Karpas-422 (cell line): ENCODE data around the gene ADAMTSL2. TPM values are rescaled to one million over a fixed set of nuclear protein-coding genes. Genes with fewer than 3 reads are reported as not detected.

Source experiments
- DNase-seq: peaks from one replicate; pipeline ENCODE4 v3.0.0-alpha.2; 2015
- H2AFZ ChIP-seq: fragments of 200-600 bp; sonication (generic); 2 replicates; pipeline ENCODE4 v1.6.1; 2014; ENCODE audit warnings: antibody characterized with exemption, low read length, mixed read lengths
- H3K27ac ChIP-seq: fragments of 200-600 bp; sonication (generic); 2 replicates; pipeline ENCODE4 v1.5.1; 2014; ENCODE audit warnings: mild to moderate bottlenecking, low read length, moderate library complexity
- H3K27me3 ChIP-seq: fragments of 200-600 bp; sonication (generic); 2 replicates; pipeline ENCODE4 v1.6.1; 2014; ENCODE audit warnings: low read length, mixed read lengths
- H3K36me3 ChIP-seq: fragments of 200-600 bp; sonication (generic); 2 replicates; pipeline ENCODE4 v1.6.1; 2014; ENCODE audit warnings: low read length, mixed read lengths; ENCODE audit not compliant: insufficient read depth
- H3K4me1 ChIP-seq: fragments of 200-600 bp; sonication (generic); 2 replicates; pipeline ENCODE4 v1.6.1; 2014; ENCODE audit warnings: mild to moderate bottlenecking, low read length, mixed read lengths
- H3K4me2 ChIP-seq: fragments of 200-600 bp; sonication (generic); 2 replicates; pipeline ENCODE4 v1.6.1; 2014; ENCODE audit warnings: low read length, low read depth, mild to moderate bottlenecking; ENCODE audit not compliant: poor library complexity, severe bottlenecking
- H3K4me3 ChIP-seq: fragments of 200-600 bp; sonication (generic); 2 replicates; pipeline ENCODE4 v1.5.1; 2014; ENCODE audit warnings: mild to moderate bottlenecking, antibody characterized with exemption, low read length, mixed read lengths
- H3K79me2 ChIP-seq: fragments of 200-600 bp; sonication (generic); 2 replicates; pipeline ENCODE4 v1.6.1; 2014; ENCODE audit warnings: mild to moderate bottlenecking, low read length, mixed read lengths
- H3K9ac ChIP-seq: fragments of 200-600 bp; sonication (generic); 2 replicates; pipeline ENCODE4 v1.6.0; 2014; ENCODE audit warnings: low read length
- H3K9me2 ChIP-seq: fragments of 200-600 bp; sonication (generic), shearing (Covaris generic); replicated peaks from 2 replicates; pipeline ENCODE4 v1.6.0; 2014; ENCODE audit warnings: mild to moderate bottlenecking, low read length, moderate library complexity; ENCODE audit not compliant: insufficient read depth
- H3K9me3 ChIP-seq: fragments of 300-700, 200-600 bp; sonication (generic); 2 replicates; pipeline ENCODE4 v1.6.1; 2014; ENCODE audit warnings: low read length, mixed read lengths
- H4K20me1 ChIP-seq: fragments of 200-600 bp; sonication (generic); 2 replicates; pipeline ENCODE4 v1.6.1; 2014; ENCODE audit warnings: mild to moderate bottlenecking, antibody characterized with exemption, low read length, low read depth; ENCODE audit not compliant: insufficient read depth
- total RNA-seq: library from RNA; depleted of rRNA; stranded (reverse); fragments of >200 nt; shearing (Covaris generic); gene quantifications from 2 replicates; pipeline ENCODE4 v1.2.3, GENCODE V29; 2014; ENCODE audit warnings: low replicate concordance

ADAMTSL2 gene
- total RNA-seq, 1 experiment from 2014 or later: not detected

DNA sequence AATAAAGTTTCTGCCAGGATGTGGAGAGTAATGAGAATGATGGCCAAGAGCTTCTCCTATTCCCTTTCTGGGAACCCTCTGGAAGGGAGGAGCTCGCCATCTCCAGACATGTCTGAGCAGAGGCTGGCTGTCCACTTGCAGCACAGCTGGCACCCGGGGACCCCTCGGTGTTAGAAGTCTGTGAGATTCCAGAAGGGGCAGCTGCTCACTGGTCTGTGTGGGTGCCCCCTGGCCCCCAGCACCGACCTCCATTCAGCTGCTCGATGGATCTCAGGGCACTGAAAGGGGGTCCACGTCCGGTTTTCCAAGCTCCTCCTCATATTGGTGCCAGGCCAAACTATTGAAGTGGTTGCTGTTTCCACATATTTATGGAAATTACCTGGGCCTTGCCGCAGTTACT is 78.3 kb downstream of the ADAMTSL2 start:
- Histone ChIP-seq H3K27ac (no peak overlapping the region), H2AFZ (no peak overlapping the region), H3K9me3 (no peaks in the 10 kb centered on the region), H3K9me2 (no peaks in the 10 kb centered on the region), H3K4me2 (no peak overlapping the region), H3K79me2 (no peaks in the 10 kb centered on the region), H3K36me3 (no peaks in the 10 kb centered on the region), H4K20me1 (no peaks in the 10 kb centered on the region), H3K9ac (no peak overlapping the region), H3K4me3 (no peak overlapping the region), H3K4me1 (no peaks in the 10 kb centered on the region), H3K27me3 (no peaks in the 10 kb centered on the region)
- no peak for DNase-seq

DNA sequence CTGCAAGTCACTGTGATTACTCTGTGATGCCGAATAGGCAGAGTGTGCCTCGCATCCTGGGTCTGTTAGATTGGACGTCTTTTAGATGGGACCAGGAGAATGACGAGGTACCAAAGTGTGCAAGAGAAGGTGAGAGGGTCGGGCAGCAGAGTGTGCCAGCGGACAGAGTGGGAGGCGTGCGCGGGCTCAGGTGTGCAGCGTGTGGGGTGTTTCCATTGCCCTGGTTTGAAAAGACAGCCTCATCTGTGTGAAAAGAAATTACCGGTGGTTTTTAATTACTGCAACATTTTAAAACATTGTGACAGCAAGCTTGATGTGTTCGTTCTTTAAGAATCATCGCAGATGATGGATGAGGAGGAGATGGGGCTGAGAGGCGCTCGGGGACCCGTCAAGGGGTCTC is 78.9 kb downstream of the ADAMTSL2 start:
- no peak for DNase-seq
- Histone ChIP-seq H3K27ac (no peak overlapping the region), H3K79me2 (no peaks in the 10 kb centered on the region), H3K4me2 (no peak overlapping the region), H3K9me3 (no peaks in the 10 kb centered on the region), H3K9me2 (no peaks in the 10 kb centered on the region), H3K4me3 (no peak overlapping the region), H3K36me3 (no peaks in the 10 kb centered on the region), H3K27me3 (no peaks in the 10 kb centered on the region), H3K9ac (no peak overlapping the region), H2AFZ (no peak overlapping the region), H3K4me1 (no peaks in the 10 kb centered on the region), H4K20me1 (no peaks in the 10 kb centered on the region)

DNA sequence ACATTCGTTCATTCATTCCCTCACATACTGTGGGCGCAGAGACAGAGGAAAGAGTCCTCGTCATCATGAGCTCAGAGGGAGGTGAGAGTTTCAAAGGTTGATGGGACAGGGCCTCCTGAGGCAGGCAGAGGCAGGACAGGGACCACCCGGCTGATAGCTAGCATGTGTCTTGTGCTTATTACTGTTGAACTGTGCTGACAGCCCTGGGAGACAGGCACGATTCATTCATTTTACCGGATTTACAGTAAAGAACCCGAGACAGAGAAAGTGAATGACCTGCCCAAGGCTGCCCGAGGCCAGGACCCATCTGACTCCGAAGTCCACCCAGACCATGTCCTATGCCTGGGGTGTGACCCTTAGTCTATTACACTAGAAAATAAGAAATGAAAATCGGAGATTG is 79.6 kb downstream of the ADAMTSL2 start:
- H3K27ac ChIP-seq: no peak overlapping the region
- H3K79me2 ChIP-seq: no peaks in the 10 kb centered on the region
- no peaks in the 10 kb centered on the region for H3K27me3 ChIP-seq
- H3K36me3 ChIP-seq: no peaks in the 10 kb centered on the region
- H3K4me3 ChIP-seq: no peak overlapping the region
- H3K9me3 ChIP-seq: no peaks in the 10 kb centered on the region
- H3K4me1 ChIP-seq: no peaks in the 10 kb centered on the region
- no peak overlapping the region for H3K4me2 ChIP-seq
- H3K9me2 ChIP-seq: no peaks in the 10 kb centered on the region
- no peak for DNase-seq
- H4K20me1 ChIP-seq: no peaks in the 10 kb centered on the region
- no peak overlapping the region for H2AFZ ChIP-seq
- no peak overlapping the region for H3K9ac ChIP-seq

DNA sequence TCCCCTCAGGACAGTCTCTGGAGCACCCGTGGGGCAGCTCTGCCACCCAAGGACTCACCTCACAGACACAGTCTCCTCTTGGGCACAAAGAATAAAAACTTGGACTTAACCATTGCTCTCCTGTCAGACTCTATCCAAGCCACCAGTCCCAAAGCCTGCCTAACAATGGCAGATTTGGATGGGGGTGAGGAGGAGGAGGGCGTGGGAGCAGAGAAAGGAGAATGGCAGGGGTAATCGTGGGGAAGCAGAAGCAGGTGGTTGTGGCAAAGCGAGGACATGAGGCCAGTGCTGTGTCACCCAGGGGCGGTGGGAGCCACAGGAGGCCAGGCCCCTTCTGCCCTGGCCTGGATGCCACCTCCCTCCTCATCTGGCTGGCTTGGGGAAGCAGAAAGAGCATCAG is 80.2 kb downstream of the ADAMTSL2 start:
- Histone ChIP-seq H3K27me3 (no peaks in the 10 kb centered on the region), H2AFZ (no peak overlapping the region), H3K4me1 (0 out of 2 replicates have a peak, but pooled peaks cover under 1% of the 10 kb centered on the region), H3K79me2 (no peaks in the 10 kb centered on the region), H4K20me1 (no peaks in the 10 kb centered on the region), H3K27ac (no peak overlapping the region), H3K4me3 (no peak overlapping the region), H3K4me2 (no peak overlapping the region), H3K9ac (no peak overlapping the region), H3K9me3 (no peaks in the 10 kb centered on the region), H3K36me3 (no peaks in the 10 kb centered on the region), H3K9me2 (no peaks in the 10 kb centered on the region)
- DNase-seq: no peak

DNA sequence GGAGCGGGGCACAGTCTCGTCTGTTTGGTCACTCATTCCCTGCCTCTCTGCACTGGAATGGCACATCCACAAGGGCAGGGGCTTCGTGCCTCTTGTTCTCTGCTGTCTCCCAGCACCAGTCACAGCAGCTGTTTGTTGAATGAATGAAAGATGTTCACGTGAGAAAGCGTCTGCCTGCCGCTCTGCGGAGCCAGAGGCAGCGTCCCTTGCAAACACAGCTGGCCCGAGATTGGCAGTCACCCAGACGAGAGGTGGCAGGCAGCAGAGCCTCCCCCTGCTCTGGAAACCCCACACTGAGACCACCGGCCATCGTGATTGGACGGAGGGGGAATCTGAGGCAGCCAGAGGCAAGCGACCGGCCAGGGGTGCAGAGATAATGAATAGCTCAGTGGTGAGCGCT is 80.7 kb downstream of the ADAMTSL2 start:
- DNase-seq: no peak
- H3K79me2 ChIP-seq: no peaks in the 10 kb centered on the region

DNA sequence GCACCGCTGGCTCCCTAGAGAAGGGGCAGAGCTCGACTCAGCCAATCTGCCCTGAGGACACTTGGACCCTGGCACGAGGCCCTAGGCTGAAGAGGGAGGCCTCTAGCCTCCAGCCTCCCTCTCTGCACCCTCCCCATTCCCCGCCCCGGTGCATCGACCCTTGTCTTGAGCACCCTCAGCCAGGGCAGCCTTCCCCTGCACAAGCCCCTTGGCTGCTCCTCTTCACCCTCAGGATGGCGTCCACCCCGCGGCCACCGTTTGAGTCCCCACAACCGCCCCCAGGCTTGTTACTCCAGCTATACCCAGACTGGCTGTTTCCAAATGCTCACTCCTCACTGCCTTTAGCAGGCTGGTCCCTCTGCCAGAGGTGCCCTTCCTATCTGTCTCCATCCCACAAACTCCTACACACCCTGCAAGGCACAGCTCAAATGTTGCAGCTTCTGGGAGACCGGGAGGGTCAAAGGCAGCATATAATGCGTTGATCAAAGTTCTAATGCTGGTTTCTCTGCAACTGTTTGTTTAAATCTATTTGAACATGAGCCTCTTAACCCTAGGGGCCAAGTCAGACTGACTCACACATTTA is 81.2 kb downstream of the ADAMTSL2 start:
- no peaks in the 10 kb centered on the region for H3K79me2 ChIP-seq
- no peaks in the 10 kb centered on the region for H3K27me3 ChIP-seq
- 0 out of 2 replicates have a peak, but pooled peaks cover 4% of the 10 kb centered on the region for H3K4me1 ChIP-seq
- no peak overlapping the region for H3K27ac ChIP-seq
- H4K20me1 ChIP-seq: no peaks in the 10 kb centered on the region
- no peak for DNase-seq
- no peaks in the 10 kb centered on the region for H3K36me3 ChIP-seq
- no peak overlapping the region for H3K4me3 ChIP-seq
- no peaks in the 10 kb centered on the region for H3K9me3 ChIP-seq
- no peaks in the 10 kb centered on the region for H3K9me2 ChIP-seq
- H3K9ac ChIP-seq: no peak overlapping the region
- H2AFZ ChIP-seq: no peak overlapping the region
- H3K4me2 ChIP-seq: no peak overlapping the region

More for the DNA sequence above, 80.7 kb downstream of the ADAMTSL2 start:
- H3K4me2 ChIP-seq: no peak overlapping the region
- no peaks in the 10 kb centered on the region for H3K9me3 ChIP-seq
- no peaks in the 10 kb centered on the region for H4K20me1 ChIP-seq
- no peaks in the 10 kb centered on the region for H3K9me2 ChIP-seq
- H3K4me3 ChIP-seq: no peak overlapping the region
- H3K9ac ChIP-seq: no peak overlapping the region
- no peak overlapping the region for H3K27ac ChIP-seq
- 0 out of 2 replicates have a peak, but pooled peaks cover 4% of the 10 kb centered on the region for H3K4me1 ChIP-seq
- H3K27me3 ChIP-seq: no peaks in the 10 kb centered on the region
- H3K36me3 ChIP-seq: no peaks in the 10 kb centered on the region
- H2AFZ ChIP-seq: no peak overlapping the region

DNA sequence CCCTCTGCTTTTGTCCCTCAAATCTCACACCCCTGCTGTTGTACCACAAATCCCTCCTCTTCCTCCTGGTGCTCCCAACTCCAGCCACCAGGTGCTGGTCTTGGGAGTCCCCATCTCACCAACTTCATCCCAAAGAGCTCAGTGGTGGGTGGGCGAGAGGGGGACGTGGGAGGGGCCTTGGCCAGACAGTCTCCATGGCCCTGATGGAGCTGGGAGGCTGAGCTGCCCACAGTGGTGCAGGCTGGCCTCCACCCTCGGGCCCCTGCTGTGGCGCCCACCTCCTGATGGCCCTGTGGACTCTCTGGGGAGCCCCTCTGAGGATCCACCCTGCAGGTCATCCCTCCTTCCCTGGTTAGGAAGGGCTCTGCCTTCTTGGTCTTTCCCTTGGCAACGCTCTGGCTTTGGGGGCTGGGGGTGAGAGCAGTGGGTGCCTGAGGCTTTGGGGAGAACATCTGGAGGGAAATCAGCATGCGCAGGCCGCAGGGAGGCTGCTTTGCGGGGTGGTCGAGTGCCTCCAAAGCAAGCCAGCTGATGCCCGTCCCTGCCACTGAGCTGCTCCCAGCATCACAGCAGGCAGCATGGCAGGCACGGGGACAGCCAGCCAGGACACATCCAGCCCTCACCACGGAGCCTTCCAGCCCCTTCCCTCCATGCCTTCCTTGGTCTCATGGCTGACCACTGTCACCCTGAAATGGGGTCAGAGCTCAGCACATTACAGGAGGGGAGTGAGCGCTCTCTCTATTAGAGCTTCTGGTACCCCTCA is 82.3 kb downstream of the ADAMTSL2 start:
- Histone ChIP-seq H3K36me3 (no peaks in the 10 kb centered on the region), H3K4me1 (0 out of 2 replicates have a peak, but pooled peaks cover 4% of the 10 kb centered on the region), H3K4me2 (no peak overlapping the region), H3K9ac (no peak overlapping the region), H3K4me3 (no peak overlapping the region), H3K9me3 (no peaks in the 10 kb centered on the region), H4K20me1 (no peaks in the 10 kb centered on the region), H3K27me3 (no peaks in the 10 kb centered on the region), H2AFZ (no peak overlapping the region), H3K9me2 (no peaks in the 10 kb centered on the region), H3K27ac (no peak overlapping the region), H3K79me2 (no peaks in the 10 kb centered on the region)
- no peak for DNase-seq

DNA sequence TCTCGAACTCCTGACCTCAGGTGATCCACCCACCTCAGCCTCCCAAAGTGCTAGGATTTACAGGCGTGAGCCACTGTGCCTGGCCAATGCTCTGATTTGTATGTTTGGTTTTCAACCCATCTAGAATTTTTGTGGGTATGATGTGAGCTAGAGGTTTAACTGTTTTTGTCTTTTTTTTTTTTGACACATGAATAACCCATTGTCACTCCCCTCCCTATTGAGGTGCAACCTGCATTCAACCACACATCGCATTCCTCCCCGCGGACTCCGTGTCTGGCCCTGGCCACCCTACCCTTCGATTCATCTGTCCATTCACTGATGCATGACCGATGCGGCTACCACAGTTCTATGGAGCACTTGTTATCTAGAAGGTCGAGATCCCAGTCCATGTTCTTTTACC is 84.2 kb downstream of the ADAMTSL2 start:
- H3K9me3 ChIP-seq: no peaks in the 10 kb centered on the region

More for the DNA sequence above, 84.2 kb downstream of the ADAMTSL2 start:
- no peak overlapping the region for H3K27ac ChIP-seq
- H3K9me2 ChIP-seq: no peaks in the 10 kb centered on the region
- no peak overlapping the region for H3K9ac ChIP-seq
- H2AFZ ChIP-seq: no peak overlapping the region
- H3K36me3 ChIP-seq: no peaks in the 10 kb centered on the region
- DNase-seq: no peak
- no peaks in the 10 kb centered on the region for H4K20me1 ChIP-seq
- no peak overlapping the region for H3K4me2 ChIP-seq
- H3K27me3 ChIP-seq: no peaks in the 10 kb centered on the region
- H3K4me1 ChIP-seq: 0 out of 2 replicates have a peak, but pooled peaks cover 4% of the 10 kb centered on the region
- H3K4me3 ChIP-seq: no peak overlapping the region
- H3K79me2 ChIP-seq: no peaks in the 10 kb centered on the region
